ENCODE results near the gene TBC1D21. TPM values are rescaled to one million over a fixed set of nuclear protein-coding genes. Genes with fewer than 3 reads are reported as not detected.

The TBC1D21 gene
- total RNA-seq, 1 donor from 2014 or later: not detected

- Mint-ChIP-seq H3K27ac (ENCODE audit: unreplicated experiment) (no peak overlapping the region), H3K4me3 (ENCODE audit: unreplicated experiment) (no peak overlapping the region), H3K27me3 (ENCODE audit: unreplicated experiment) (peaks cover 41% of the 10 kb centered on the region), H3K4me1 (ENCODE audit: unreplicated experiment) (no peaks in the 10 kb centered on the region), H3K9me3 (ENCODE audit: unreplicated experiment) (no peaks in the 10 kb centered on the region), H3K36me3 (ENCODE audit: unreplicated experiment) (no peaks in the 10 kb centered on the region)
- no peak for TF ChIP-seq CTCF (IDR thresholded peaks at IDR 0.05)
- no peak for DNase-seq (ENCODE audit: extremely low spot score, unreplicated experiment)
These were observed 21.7 kb upstream of the TBC1D21 start for GRCh38 chr15:73851689-73852088.

GRCh38 chr15:73852507-73852906 lies 20.9 kb upstream of the TBC1D21 start:
- H3K9me3 Mint-ChIP-seq (ENCODE audit: unreplicated experiment): no peaks in the 10 kb centered on the region
- DNase-seq (ENCODE audit: extremely low spot score, unreplicated experiment): no peak
- H3K4me3 Mint-ChIP-seq (ENCODE audit: unreplicated experiment): no peak overlapping the region
- peaks cover 39% of the 10 kb centered on the region for H3K27me3 Mint-ChIP-seq (ENCODE audit: unreplicated experiment)
- no peaks in the 10 kb centered on the region for H3K36me3 Mint-ChIP-seq (ENCODE audit: unreplicated experiment)
- H3K4me1 Mint-ChIP-seq (ENCODE audit: unreplicated experiment): no peaks in the 10 kb centered on the region
- TF ChIP-seq CTCF (IDR thresholded peaks at IDR 0.05): no peak
- no peak overlapping the region for H3K27ac Mint-ChIP-seq (ENCODE audit: unreplicated experiment)

DNA sequence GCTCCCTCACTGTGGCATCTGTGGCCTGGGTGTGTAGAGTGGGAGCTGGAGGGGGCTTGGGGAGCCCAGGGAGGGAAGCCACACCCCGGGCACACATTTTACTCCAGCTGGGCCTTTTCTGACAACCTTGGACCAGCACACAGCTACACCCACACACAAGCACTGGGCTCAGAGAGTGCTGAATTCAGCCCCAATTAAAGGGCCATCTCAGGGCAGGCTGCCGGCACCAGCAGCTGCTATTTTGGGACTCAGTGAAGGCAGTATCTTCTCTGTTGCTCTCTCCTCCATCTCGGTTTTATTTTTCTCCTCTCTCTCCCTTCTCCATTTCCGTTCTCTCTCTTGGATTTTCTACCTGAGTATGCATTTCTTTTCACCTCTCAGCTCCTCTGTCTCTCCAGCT lies 19.1 kb upstream of the TBC1D21 start:
- no peak for TF ChIP-seq CTCF (IDR thresholded peaks at IDR 0.05)
- peaks cover 45% of the 10 kb centered on the region for H3K27me3 Mint-ChIP-seq (ENCODE audit: unreplicated experiment)
- H3K9me3 Mint-ChIP-seq (ENCODE audit: unreplicated experiment): no peaks in the 10 kb centered on the region
- H3K27ac Mint-ChIP-seq (ENCODE audit: unreplicated experiment): no peak overlapping the region
- H3K36me3 Mint-ChIP-seq (ENCODE audit: unreplicated experiment): no peaks in the 10 kb centered on the region
- no peak overlapping the region for H3K4me3 Mint-ChIP-seq (ENCODE audit: unreplicated experiment)
- no peaks in the 10 kb centered on the region for H3K4me1 Mint-ChIP-seq (ENCODE audit: unreplicated experiment)
- no peak for DNase-seq (ENCODE audit: extremely low spot score, unreplicated experiment)

DNA sequence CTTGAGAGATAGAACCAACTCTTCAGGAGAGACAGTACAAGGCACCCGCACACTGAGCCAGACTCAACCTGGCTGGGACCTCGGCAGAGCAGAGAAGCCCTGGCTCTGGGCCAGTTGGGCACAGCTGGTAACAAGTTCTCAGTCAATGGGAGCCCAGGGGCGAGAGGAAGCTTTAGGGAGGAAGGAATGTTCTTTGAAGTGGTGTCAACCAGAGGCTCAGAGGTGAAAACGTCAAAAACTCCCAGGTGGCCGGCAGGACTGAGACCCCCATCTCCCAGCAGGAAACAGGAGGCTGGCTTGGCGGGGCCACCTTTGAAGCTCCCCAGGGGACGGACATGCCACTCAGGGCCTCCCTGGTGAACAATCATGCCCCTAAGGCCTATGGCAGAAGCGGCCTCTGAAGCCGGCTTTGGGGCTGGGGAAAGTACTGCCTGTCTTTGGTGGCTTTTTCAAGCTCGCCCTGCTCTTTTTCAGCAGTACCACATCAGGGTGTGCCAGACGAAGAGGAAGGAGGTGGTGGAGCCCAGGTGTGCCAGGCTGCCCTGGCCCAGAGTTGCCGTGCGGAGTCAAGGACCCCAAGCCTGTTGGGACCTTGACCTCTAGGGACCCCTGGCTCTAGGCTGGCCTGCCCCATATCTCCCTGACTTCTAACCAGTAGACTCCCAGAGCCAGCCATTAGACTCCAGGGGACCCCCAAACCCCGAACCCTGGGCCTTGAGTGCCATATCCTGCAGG lies 16.7 kb upstream of the TBC1D21 start:
- no peak overlapping the region for H3K4me3 Mint-ChIP-seq (ENCODE audit: unreplicated experiment)
- no peaks in the 10 kb centered on the region for H3K4me1 Mint-ChIP-seq (ENCODE audit: unreplicated experiment)
- H3K9me3 Mint-ChIP-seq (ENCODE audit: unreplicated experiment): no peaks in the 10 kb centered on the region
- DNase-seq (ENCODE audit: extremely low spot score, unreplicated experiment): no peak
- no peak for TF ChIP-seq CTCF (IDR thresholded peaks at IDR 0.05)
- peaks cover 55% of the 10 kb centered on the region for H3K27me3 Mint-ChIP-seq (ENCODE audit: unreplicated experiment)
- no peak overlapping the region for H3K27ac Mint-ChIP-seq (ENCODE audit: unreplicated experiment)
- H3K36me3 Mint-ChIP-seq (ENCODE audit: unreplicated experiment): no peaks in the 10 kb centered on the region

- H3K27ac Mint-ChIP-seq (ENCODE audit: unreplicated experiment): no peak overlapping the region
- no peak for DNase-seq (ENCODE audit: extremely low spot score, unreplicated experiment)
- H3K4me1 Mint-ChIP-seq (ENCODE audit: unreplicated experiment): no peaks in the 10 kb centered on the region
- H3K9me3 Mint-ChIP-seq (ENCODE audit: unreplicated experiment): no peaks in the 10 kb centered on the region
- H3K27me3 Mint-ChIP-seq (ENCODE audit: unreplicated experiment): peaks cover 60% of the 10 kb centered on the region
- no peak overlapping the region for H3K4me3 Mint-ChIP-seq (ENCODE audit: unreplicated experiment)
- TF ChIP-seq CTCF (IDR thresholded peaks at IDR 0.05): no peak
- no peaks in the 10 kb centered on the region for H3K36me3 Mint-ChIP-seq (ENCODE audit: unreplicated experiment)
These were observed 16.0 kb upstream of the TBC1D21 start for GRCh38 chr15:73857193-73857920.

Data from osteocyte (in vitro differentiated cells).